Mononuclear cell (primary cell): ENCODE measurements around the gene GET4. TPM values are rescaled to one million over a fixed set of nuclear protein-coding genes. Genes with fewer than 3 reads are reported as not detected.

ENCODE experiments used
- H3K27me3 ChIP-seq: 2 replicates; pipeline ENCODE4 v1.6.0; 2011; ENCODE audit warnings: low read length, control low read depth; ENCODE audit not compliant: insufficient read depth
- H3K4me1 ChIP-seq: 2 replicates; pipeline ENCODE4 v1.5.1; 2011; ENCODE audit warnings: mild to moderate bottlenecking, low read length, control low read depth; ENCODE audit not compliant: insufficient read depth
- H3K4me3 ChIP-seq: 2 replicates; pipeline ENCODE4 v1.5.1; 2011; ENCODE audit warnings: mild to moderate bottlenecking, low read length, moderate library complexity
- H3K9me3 ChIP-seq: 2 replicates; pipeline ENCODE4 v1.5.1; 2011; ENCODE audit warnings: low read depth, mild to moderate bottlenecking, control low read depth, low read length
- total RNA-seq: library from RNA; depleted of rRNA; stranded (reverse); fragments of >200 nt; gene quantifications from one replicate; pipeline ENCODE4 v1.2.3, GENCODE V29; 2012

Gene GET4
- total RNA-seq, 1 donor, result 20.7 TPM

GRCh38 chr7:915291-916218 lies 39.2 kb downstream of the GET4 start:
- Histone ChIP-seq H3K9me3 (no peaks in the 10 kb centered on the region), H3K27me3 (no peaks in the 10 kb centered on the region), H3K4me3 (no peak overlapping the region), H3K4me1 (peaks cover 21% of the 10 kb centered on the region)

GRCh38 chr7:916291-916941 lies 40.1 kb downstream of the GET4 start:
- Histone ChIP-seq H3K4me3 (no peak overlapping the region), H3K27me3 (no peaks in the 10 kb centered on the region), H3K9me3 (no peaks in the 10 kb centered on the region), H3K4me1 (peaks cover 22% of the 10 kb centered on the region)

- Histone ChIP-seq H3K9me3 (no peaks in the 10 kb centered on the region), H3K4me3 (no peak overlapping the region), H3K27me3 (no peaks in the 10 kb centered on the region), H3K4me1 (peaks cover 33% of the 10 kb centered on the region)
Measured at GRCh38 chr7:917255-918117, 41.1 kb downstream of the GET4 start.

- Histone ChIP-seq H3K9me3 (no peaks in the 10 kb centered on the region), H3K4me1 (peaks cover 32% of the 10 kb centered on the region), H3K27me3 (no peaks in the 10 kb centered on the region), H3K4me3 (no peak overlapping the region)
Measured at GRCh38 chr7:918118-918425, 41.7 kb downstream of the GET4 start.

DNA sequence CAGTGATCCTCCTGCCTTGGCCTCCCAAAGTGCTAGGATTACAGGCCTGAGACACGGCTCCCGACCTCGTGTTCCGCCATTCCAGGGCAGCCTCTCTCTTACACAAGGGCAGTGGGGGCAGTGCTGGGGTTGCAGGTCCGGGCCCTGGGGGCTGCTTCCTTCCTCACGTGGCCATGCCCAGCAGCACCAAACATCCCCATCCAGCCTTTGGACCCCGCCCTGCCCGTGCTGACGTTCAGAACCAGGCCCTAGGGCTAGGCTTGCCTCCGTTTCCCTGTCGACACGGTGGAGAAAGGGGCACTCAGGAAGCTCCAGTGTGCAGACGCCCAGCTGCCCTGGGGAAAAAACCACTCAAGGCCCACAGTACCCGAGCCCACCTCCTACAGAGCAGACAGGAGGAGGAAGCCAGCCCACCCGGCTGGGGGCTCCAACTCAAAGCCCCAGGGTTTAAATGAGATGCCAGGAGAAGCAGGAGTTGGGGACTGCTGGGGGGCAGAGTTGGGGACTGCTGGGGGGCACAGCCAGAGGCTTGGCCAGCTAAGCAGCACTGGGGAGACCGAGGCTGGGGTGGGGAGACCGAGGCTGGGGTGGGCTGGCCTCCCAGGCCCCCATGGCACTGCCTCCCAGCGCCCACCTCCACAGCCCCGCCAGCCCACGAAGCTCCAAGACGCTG lies 42.2 kb downstream of the GET4 start:
- Histone ChIP-seq H3K4me3 (no peak overlapping the region), H3K27me3 (no peaks in the 10 kb centered on the region), H3K4me1 (peaks cover 37% of the 10 kb centered on the region), H3K9me3 (no peaks in the 10 kb centered on the region)

DNA sequence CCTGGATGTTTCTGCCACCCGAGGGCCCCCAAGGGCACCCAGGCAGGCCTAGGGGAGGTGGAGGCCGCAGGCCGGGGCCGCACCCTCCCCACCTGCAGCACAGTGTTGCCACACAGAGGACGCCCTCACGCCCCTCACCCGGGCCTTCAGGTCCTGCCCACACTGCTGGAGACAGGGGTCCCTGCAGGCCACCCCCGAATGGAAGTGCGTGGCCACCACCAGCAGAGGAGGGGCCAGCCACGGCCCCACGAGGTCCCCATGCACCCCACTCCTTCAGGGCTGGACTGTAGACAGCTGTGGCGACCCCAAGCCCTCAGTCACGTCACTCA lies 42.7 kb downstream of the GET4 start:
- H3K4me3 ChIP-seq, result no peak overlapping the region
- H3K9me3 ChIP-seq, result no peaks in the 10 kb centered on the region
- H3K27me3 ChIP-seq, result no peaks in the 10 kb centered on the region
- peaks cover 38% of the 10 kb centered on the region for H3K4me1 ChIP-seq

DNA sequence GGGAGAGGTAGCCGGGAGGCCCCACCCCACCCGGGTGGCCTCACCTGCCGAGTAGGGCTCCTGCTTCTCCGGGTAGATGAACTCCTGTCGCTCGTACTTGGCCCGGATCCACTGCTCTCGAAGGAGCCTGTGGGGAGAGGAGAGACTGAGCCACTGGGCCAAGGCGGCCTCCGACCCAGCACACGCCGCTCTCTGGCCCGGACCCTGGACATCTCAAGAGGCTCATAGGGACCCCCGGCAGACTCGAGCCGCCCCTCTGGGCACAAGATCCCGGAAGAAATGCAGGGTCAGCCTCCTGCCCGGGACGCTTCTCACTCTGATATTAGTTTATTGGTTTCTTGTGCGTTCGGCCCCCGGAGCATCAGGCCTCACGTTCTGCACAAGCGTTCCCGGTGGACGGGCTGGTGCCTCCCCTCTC lies 43.6 kb downstream of the GET4 start:
- Histone ChIP-seq H3K4me3 (no peak overlapping the region), H3K9me3 (no peaks in the 10 kb centered on the region), H3K4me1 (peaks cover 39% of the 10 kb centered on the region), H3K27me3 (no peaks in the 10 kb centered on the region)

- no peak overlapping the region for H3K4me3 ChIP-seq
- no peaks in the 10 kb centered on the region for H3K27me3 ChIP-seq
- H3K4me1 ChIP-seq, result peaks cover 45% of the 10 kb centered on the region
- no peaks in the 10 kb centered on the region for H3K9me3 ChIP-seq
Measured at GRCh38 chr7:920351-921070, 44.2 kb downstream of the GET4 start.

GRCh38 chr7:921071-921461 lies 44.7 kb downstream of the GET4 start:
- Histone ChIP-seq H3K4me1 (peaks cover 51% of the 10 kb centered on the region), H3K4me3 (no peak overlapping the region), H3K9me3 (no peaks in the 10 kb centered on the region), H3K27me3 (no peaks in the 10 kb centered on the region)

GRCh38 chr7:921581-922333 lies 45.4 kb downstream of the GET4 start:
- Histone ChIP-seq H3K4me1 (peaks cover 55% of the 10 kb centered on the region), H3K27me3 (no peaks in the 10 kb centered on the region), H3K9me3 (no peaks in the 10 kb centered on the region), H3K4me3 (no peak overlapping the region)

DNA sequence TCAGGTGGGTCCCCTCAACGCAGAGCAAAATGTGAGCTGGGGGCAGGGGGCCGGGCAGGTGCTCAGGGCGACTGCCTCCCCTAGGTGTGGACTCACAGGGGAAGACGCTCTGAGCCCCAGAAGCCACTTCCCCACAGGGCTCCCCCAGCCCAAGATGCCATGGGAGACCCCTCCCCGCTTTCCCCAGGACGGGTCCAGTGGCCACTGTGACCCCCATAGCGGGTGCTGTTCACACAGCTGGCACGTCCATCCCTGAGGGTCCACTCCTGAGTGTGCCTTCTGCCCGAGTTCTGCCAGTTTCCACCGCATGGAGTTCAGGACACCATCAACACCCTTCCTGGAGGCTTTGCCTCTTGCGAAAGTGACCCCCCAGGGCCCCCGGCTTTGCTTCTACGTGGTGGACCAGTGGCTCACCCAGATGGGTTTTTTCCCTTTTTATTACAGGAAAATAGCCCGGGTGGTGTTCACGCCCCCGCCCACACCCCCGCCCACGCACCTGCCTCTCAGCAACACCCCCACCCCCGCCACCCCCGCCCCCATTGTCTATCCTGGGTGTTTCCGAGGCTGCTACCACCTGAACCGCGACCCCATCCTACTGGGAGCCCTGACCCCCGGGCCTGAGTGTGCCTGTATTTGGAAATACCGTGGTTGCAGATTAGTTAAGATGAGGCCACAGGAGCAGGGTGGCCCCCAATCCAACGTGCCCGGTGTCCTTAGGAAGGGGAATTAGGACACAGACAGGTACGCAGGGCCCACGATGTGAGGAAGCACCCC lies 46.2 kb downstream of the GET4 start:
- peaks cover 62% of the 10 kb centered on the region for H3K4me1 ChIP-seq

GRCh38 chr7:923108-924041 lies 47.0 kb downstream of the GET4 start:
- no peaks in the 10 kb centered on the region for H3K27me3 ChIP-seq
- H3K4me3 ChIP-seq, result peak overlapping the region; percentile 36
- no peaks in the 10 kb centered on the region for H3K9me3 ChIP-seq
- peaks cover 71% of the 10 kb centered on the region for H3K4me1 ChIP-seq

More for the DNA sequence above, 46.2 kb downstream of the GET4 start:
- H3K9me3 ChIP-seq, result no peaks in the 10 kb centered on the region
- H3K4me3 ChIP-seq, result peak overlapping the region; percentile 36
- H3K27me3 ChIP-seq, result no peaks in the 10 kb centered on the region
